Measurements from ENCODE around the gene DCAF8L2. TPM values are rescaled to one million over a fixed set of nuclear protein-coding genes. Genes with fewer than 3 reads are reported as not detected.

Gene DCAF8L2
- total RNA-seq, 4 donors from 2014 or later: 0.23 TPM; not detected in 3

- no peak overlapping the region for H3K4me3 ChIP-seq
- no peaks in the 10 kb centered on the region for H3K4me1 ChIP-seq
- H3K36me3 ChIP-seq: no peaks in the 10 kb centered on the region
- no peak for ATAC-seq
- H3K27ac ChIP-seq: no peak overlapping the region
- H3K27me3 ChIP-seq: no peaks in the 10 kb centered on the region
- TF ChIP-seq CTCF (IDR thresholded peaks at IDR 0.05) (no peak), EP300 (IDR thresholded peaks at IDR 0.05) (no peak), POLR2AphosphoS5 (IDR thresholded peaks at IDR 0.05) (no peak), POLR2A (IDR thresholded peaks at IDR 0.05) (no peak)
- no peaks in the 10 kb centered on the region for H3K9me3 ChIP-seq
- WGBS, 2 donors (ENCODE audit: low coverage in 1 of 2): 60 to 75% methylated on average over 2 of the region's 2 CpGs
These were observed 185.8 kb downstream of the DCAF8L2 start for GRCh38 chrX:27775984-27776383.

GRCh38 chrX:27796640-27797257 lies 206.6 kb downstream of the DCAF8L2 start:
- Histone ChIP-seq H3K36me3 (no peaks in the 10 kb centered on the region), H3K4me1 (no peaks in the 10 kb centered on the region), H3K27me3 (no peaks in the 10 kb centered on the region), H3K4me3 (no peak overlapping the region), H3K9me3 (no peaks in the 10 kb centered on the region), H3K27ac (no peak overlapping the region)
- ATAC-seq: no peak
- TF ChIP-seq POLR2A (IDR thresholded peaks at IDR 0.05) (no peak), EP300 (IDR thresholded peaks at IDR 0.05) (no peak), POLR2AphosphoS5 (IDR thresholded peaks at IDR 0.05) (no peak), CTCF (IDR thresholded peaks at IDR 0.05) (no peak)
- 68 to 83% methylated on average over 5 to 6 of the region's 6 CpGs for WGBS, 2 donors (ENCODE audit: low coverage in 1 of 2)

GRCh38 chrX:27797575-27797974 lies 207.4 kb downstream of the DCAF8L2 start:
- Histone ChIP-seq H3K4me3 (no peak overlapping the region), H3K27ac (no peak overlapping the region), H3K27me3 (no peaks in the 10 kb centered on the region), H3K4me1 (no peaks in the 10 kb centered on the region), H3K36me3 (no peaks in the 10 kb centered on the region), H3K9me3 (no peaks in the 10 kb centered on the region)
- TF ChIP-seq EP300 (IDR thresholded peaks at IDR 0.05) (no peak), POLR2A (IDR thresholded peaks at IDR 0.05) (no peak)
- ATAC-seq: no peak
- 33 to 50% methylated on average over 1 of the region's 1 CpG for whole genome bisulfite sequencing, 2 donors (ENCODE audit: low coverage in 1 of 2)

Other genes with a start within 250 kb of the DCAF8L2 start
- not detected for gene PPP4R3C, start 127.0 kb upstream of the DCAF8L2 start, total RNA-seq
- not detected for gene MAGEB10, start 217.6 kb downstream of the DCAF8L2 start, total RNA-seq